Umbilical cord (tissue), 2 donors: ENCODE data around the gene PRKG1. TPM values are rescaled to one million over a fixed set of nuclear protein-coding genes. Genes with fewer than 3 reads are reported as not detected.
"Not testable (repeated sequence)": the region's sequence is repeated elsewhere in the genome, so short reads cannot be mapped to it uniquely, and the experiment has no call there.

ENCODE experiments used
- DNase-seq: peaks from one replicate; pipeline ENCODE4 v3.0.0-alpha.2; 2015; ENCODE audit warnings: low spot score
- total RNA-seq: library from RNA; depleted of rRNA; stranded (reverse); fragments of >200 nt; gene quantifications from one replicate; pipeline ENCODE4 v1.2.3, GENCODE V29; 2014; ENCODE audit warnings: low replicate concordance; ENCODE audit not compliant: insufficient read depth

PRKG1 gene
- total RNA-seq, 1 donor from 2014 or later = 144 TPM

DNA sequence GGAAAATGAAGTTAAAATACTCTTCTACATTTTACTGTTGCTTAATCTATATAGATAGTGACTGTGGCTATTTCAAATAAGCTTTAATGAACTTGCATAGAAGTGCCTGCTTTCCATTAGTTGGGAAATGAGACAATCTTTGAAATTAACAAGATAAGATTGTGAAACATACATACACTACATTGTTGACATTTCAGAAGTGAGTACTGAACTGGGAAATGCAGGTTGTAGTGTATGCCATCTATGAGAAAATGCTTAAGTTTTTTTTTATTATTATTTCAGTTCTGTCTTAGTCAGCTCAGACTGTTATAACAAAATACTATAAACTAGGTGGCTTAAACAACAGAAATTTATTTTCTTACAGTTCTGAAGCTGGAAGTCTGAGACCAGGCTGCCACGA, 674.7 kb downstream of the PRKG1 start:
- DNase-seq = no peak

DNA sequence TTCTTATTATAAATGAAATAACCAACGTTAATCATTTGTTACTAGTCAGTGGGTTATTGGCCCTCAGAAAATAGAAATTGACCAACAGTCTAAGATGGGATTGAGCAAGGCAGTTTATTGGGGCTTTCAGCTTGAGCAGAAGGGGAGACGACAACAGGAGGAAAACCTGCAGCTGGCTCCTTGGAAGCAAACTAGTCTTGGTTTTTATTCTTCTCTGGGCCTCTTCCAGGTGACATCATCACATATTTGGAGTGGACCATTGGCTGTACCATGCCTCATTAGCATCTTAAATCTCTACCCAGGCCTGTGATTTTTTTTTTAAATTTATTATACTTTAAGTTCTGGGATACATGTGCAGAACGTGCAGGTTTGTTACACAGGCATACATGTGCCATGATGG, 684.1 kb downstream of the PRKG1 start:
- DNase-seq = no peak

- DNase-seq = not testable (repeated sequence)
Observed at GRCh38 chr10:51758838-51759237, 684.6 kb downstream of the PRKG1 start.

GRCh38 chr10:51759896-51760534, 685.7 kb downstream of the PRKG1 start:
- no peak for DNase-seq

DNA sequence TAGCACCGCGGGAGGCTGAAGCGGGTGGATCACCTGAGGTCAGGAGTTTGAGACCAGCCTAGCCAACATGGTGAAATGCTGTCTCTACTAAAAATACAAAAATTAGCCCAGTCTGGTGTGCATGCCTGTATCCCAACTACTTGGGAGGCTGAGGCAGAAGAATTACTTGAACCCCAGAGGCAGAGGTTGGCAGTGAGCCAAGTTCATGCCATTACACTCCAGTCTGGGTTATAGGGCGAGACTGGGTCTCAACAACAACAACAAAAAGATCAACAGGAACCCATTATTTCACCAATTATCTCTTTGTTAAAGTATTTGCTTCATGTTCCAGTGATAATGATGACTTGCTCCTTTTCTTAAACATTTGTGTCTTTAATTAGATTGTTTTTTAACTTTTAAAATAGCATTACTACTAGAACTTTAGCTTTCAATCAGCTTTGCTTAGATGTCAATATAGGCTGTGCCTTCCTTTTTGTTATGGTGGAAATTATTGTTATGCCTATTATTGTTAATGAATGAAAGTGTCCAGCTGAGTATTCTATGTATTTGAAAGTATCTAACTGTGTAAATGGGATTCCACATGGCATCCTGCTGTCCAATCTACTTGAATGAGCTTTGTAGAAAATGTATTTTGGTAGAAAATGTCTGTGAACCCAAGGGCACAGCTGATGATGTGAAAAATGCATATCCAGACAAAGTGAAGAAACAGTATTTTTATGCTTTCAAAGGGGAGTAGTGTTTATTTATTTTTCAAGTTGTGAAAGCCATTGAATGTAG, 686.8 kb downstream of the PRKG1 start:
- no peak for DNase-seq

DNA sequence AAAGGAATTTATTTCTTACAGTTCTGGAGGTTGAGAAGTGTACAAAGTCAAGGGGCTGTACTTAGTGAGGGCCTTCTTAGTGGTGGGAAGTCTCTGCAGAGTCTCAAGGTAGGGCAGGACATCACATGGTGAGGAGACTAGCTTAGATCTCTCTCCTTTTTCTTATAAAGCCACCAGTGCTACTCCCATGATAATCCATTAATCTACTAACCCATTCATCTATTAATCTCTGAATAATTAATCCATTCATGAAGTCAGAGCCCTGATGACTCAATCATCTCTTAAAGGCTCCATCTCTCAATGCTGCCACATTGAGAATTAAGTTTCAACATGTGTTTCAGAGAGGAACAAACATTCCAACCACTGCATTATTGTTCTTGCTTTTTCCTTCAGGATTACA, 689.5 kb downstream of the PRKG1 start:
- no peak for DNase-seq

DNA sequence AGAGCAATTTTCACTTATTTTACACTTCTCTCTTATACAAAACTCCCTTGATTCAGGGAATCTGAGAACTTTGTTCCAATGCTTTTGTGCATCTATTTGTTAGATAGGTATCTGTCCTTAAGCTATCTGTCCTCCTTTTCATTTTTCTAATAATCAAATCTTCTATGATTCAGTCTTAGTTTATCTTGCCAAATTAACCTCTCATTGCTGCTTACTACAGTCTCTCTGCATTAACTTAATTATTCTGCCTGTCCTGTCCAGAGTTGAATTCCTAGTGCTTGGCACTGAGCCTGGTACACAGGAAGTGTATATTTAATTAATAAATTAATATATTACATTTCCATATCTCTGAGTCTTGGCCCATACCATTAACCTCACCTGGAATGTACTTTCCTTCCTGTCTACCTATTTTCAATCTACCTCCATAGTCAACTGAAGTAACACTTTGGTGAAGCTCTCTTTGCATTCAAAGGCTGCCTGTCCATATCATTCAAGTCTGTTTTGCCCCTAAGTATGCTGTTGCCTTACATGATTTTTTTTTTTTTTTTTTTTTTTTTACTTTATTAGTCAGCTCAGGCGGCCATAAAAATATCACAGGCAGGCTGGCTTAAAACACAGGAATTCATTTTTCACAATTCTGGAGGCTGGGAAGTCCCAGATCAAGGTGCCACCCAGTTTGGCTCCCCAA, 691.1 kb downstream of the PRKG1 start:
- DNase-seq = no peak

GRCh38 chr10:51766423-51767102, 692.3 kb downstream of the PRKG1 start:
- no peak for DNase-seq

DNA sequence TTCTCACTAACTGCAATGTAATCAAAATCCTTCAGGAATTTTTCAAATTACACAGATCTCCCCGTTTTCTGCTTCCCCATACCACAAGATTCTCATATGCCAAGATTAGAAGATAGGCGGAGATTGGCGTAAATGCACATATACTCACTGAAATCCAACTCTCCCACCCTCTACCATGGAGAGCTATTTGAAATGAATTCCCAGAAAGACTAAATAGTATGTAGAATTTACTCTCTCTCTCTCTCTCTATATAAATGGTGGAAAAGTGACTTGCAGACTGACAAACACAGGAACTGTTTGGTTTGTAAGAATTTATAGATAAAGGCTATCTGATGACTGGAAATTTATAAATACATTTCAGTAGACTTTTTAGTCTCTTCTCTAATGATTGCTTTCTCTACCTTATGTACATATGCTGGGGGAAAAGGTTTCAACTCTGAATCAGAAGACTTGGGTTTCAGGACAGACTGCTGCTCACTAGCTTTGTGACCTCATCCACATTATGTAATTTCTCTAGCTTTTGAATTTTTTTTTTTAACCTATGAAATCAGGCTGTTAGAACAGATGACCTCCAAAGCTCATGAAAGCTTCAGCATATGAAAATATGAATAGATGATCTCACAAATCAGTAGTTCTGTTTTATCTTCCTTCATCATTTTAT, 692.9 kb downstream of the PRKG1 start:
- peak; percentile 21 for DNase-seq

DNA sequence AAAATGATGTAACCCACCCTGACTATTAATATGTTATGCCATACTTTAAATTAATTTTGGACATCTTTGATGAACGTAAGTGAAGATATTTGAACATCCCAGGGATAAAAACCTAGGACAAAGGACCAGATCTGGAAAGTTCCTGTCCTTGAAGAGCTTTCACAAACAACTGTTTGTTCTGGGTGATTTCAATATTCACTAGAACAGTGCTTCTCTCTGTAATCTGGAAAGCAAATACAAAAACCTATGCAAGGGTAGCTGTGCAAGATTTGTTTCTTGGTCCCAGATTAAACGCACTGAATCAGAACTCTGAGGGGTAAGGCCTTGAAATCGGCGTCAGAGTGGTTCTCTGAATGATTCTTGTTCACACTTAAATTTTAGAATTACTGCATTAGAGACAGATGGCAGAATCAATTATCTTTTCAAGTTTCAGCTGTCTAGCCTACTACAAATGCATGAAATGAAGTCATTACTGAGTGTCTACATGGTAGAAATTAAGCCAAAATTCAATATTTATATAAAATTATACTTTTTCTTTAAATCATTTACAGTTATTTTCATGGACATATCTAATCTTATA, 694.7 kb downstream of the PRKG1 start:
- no peak for DNase-seq

GRCh38 chr10:51770709-51771108, 696.4 kb downstream of the PRKG1 start:
- no peak for DNase-seq

DNA sequence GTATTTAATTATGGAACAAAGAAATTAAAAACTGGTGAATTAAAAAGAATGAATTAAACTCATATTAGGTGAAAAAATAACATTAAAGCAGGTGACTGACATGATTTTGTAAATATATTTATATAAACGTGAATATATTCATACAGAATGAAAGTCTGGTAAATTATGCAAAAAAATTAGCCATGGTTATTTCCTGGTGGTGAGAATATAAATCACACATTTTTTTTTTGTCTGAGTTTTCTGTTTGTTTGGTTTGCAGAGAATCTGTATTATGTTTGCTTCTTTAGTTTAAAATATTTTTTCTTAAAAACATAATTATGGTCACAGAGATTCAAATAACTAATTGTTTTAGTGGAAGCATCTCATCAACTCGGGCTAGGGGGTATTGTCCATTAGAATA, 698.1 kb downstream of the PRKG1 start:
- DNase-seq = no peak

DNA sequence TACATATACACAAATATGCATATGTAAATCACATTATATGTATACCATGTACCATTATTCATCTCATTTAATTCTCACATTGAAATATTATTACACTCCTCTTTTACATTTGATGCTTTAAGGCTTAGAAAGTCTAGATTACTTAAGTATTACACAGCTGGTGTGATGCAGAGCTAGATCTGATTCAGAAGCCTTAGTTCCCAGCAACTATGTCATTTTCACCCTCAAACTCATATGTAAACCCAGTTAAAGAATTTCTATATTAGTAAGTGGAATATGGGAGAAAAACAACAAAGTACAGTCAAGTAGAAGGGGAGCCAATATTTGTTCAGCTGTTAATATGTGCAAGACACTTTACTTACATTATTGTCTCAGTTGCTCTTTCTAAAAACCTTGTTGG, 699.4 kb downstream of the PRKG1 start:
- no peak for DNase-seq

DNA sequence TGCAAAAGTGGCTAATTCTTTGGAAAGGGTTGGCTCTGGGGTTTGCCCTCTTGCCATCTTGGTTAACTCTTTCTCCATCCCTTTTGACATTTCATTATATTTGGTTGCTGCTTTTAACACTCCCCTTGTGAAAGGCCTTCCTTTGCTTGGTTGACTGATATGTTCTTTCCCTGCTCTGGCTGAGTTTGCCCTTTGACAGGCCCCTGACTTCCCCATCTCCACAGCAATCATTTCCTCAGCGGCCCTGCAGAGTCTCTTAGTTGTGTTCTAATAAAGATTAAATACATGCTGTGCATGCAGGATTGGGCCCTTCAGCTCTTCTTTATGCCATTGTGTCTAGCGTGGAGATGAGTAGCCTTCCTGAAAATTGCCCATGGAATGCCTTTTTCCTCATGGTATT, 709.7 kb downstream of the PRKG1 start:
- DNase-seq = no peak

GRCh38 chr10:51786016-51786683, 711.9 kb downstream of the PRKG1 start:
- DNase-seq = no peak

DNA sequence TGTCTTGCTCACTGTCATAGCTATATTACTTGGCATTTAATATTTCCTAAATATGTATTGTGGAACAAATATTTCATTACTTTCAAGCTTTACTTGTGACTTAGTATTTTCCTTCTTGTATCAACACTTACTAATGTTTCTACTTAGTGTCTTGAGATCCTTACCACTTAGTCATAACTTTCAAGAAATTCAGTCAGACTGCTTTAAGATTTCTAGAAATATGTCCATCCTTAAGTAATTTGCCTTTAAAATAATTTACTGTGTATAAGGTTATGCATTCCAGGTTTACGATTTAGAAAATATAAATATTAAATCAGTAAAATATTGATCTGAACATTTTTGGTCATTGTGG, 712.4 kb downstream of the PRKG1 start:
- no peak for DNase-seq

DNA sequence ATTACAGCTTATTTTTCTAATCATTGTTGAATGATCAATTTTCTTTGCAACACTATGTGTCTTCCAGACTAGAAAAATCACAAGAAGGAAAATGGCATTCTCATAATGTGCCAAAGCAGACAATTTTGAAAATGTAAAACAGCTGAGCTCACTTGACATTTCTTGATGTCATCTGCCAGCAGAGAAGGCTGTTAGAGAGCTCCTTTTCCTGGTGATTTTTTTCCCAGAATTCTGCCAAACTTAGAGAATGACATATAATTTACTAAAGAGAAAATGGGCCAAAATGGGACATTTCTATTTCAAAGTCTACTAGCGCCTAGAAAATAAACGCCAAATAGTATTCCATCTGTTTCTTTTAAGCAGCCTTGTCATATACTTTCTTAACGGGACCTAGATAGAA, 714.0 kb downstream of the PRKG1 start:
- no peak for DNase-seq

- no peak for DNase-seq
Observed at GRCh38 chr10:51789118-51789517, 714.8 kb downstream of the PRKG1 start.

DNA sequence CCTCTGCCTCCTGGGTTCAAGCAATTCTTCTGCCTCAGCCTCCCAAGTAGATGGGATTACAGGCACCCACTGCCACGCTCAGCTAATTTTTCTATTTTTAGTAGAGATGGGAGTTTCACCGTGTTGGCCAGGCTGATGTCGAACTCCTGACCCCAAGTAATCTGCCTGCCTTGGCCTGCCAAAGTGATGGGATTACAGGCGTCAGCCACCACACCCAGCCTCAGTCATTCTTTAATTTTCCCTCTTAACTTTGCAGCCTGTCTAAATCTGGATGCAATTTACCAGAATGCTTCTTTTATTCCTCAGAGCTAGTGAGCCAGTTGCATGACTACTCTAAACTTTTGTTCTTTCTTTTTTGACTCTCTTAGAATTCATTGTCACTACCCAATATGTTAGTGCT, 715.6 kb downstream of the PRKG1 start:
- DNase-seq = peak; percentile 17

GRCh38 chr10:51792678-51793077, 718.4 kb downstream of the PRKG1 start:
- no peak for DNase-seq

- DNase-seq = no peak
Observed at GRCh38 chr10:51800121-51800520, 725.8 kb downstream of the PRKG1 start.
